Measurements from ENCODE around the gene NUP42. TPM values are rescaled to one million over a fixed set of nuclear protein-coding genes. Genes with fewer than 3 reads are reported as not detected.
A peak's percentile ranks its signal among the peaks of the same experiment; 100 is the strongest.
"Not testable (repeated sequence)": the region's sequence is repeated elsewhere in the genome, so short reads cannot be mapped to it uniquely, and the experiment has no call there.

Gene NUP42, protein sequence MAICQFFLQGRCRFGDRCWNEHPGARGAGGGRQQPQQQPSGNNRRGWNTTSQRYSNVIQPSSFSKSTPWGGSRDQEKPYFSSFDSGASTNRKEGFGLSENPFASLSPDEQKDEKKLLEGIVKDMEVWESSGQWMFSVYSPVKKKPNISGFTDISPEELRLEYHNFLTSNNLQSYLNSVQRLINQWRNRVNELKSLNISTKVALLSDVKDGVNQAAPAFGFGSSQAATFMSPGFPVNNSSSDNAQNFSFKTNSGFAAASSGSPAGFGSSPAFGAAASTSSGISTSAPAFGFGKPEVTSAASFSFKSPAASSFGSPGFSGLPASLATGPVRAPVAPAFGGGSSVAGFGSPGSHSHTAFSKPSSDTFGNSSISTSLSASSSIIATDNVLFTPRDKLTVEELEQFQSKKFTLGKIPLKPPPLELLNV
- 19.2 and 25.0 TPM in 2 replicates for total RNA-seq

- DNase-seq (ENCODE audit: low read depth in 2 of 2), result peak; percentile 96 to 99
These were observed at the start of gene NUP42 for GRCh38 chr7:23181684-23182553. TSS of gene NUP42 (plus strand) at chr7:23182048. CDS start at chr7:23182086, 38 bp downstream.

GRCh38 chr7:23133797-23134196 lies 48.1 kb upstream of the NUP42 start:
- no peak for DNase-seq (ENCODE audit: low read depth in 2 of 2)

DNA sequence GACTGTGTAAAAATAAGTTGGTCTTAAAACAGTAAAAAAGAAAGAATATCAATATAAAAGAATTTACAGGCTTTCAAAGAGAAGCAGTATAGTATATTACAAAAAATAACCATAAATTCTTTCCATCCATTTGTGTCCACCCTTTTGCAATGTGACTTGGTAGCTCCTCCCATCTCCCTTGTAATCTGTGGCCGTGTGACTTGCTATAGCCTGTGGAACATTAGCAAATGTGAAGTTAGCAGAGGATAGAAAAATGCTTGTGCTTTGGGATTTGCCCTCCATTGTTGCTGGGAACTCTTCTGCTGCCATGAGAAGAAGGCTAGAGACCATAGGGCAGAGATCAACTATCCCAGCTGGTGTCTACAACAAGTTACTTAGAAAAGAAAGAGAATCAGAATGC lies 46.1 kb upstream of the NUP42 start:
- DNase-seq (ENCODE audit: low read depth in 2 of 2), result no peak

DNA sequence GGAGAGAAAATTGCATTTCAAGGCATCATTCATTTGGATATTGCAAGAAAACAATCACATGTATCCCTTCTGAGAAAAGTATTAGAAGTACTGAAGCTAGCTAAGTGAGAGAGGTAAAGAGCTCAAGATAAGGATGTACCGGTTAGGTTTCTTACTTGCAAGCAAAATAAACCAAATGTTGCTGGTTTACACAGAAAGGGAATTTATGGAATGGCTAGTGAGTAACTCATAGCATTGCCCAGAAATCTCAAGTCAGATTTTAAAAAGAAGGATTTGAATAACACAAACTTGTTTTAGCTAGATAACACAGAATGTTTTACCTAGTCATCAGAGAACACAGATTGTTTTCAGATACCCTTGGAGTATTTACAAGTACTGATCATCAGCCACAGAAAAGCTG lies 45.6 kb upstream of the NUP42 start:
- no peak for DNase-seq (ENCODE audit: low read depth in 2 of 2)

DNA sequence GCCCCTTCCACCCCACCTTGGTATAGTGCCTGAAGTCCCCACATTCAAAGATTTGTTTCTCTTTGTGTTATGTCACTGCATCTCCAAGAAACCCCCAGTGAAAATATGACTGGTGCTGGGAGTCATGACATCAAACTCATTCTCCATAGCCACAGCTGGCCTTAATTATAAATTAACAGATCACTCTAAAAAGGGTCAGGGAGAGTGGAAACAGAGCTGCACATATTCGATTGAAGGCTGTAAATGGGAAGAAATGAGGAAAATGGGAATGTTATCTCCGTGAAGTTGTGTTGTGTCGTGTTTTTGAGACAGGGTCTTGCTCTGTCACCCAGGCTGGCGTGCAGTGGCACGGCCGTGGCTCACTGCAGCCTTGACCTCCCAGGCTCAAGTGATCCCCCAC lies 24.2 kb upstream of the NUP42 start:
- no peak for DNase-seq (ENCODE audit: low read depth in 2 of 2)

DNA sequence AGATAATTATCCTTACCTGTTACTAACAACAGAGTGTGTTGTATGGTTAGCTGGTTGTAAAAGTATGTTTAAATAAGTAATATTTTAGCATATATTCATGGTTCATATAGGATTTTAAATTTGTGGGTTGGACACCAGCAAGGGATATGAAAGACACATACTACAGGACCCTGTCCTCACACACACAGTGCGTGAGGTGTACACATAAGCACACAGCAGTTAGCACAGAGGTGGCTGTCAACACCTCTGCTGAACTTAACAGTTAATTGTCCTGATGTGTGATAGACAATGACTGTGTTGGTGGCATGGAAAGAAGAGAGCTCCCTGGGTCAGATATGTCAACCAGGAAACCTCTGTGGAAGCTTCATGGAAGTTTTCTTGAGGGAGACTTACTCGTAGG lies 23.3 kb upstream of the NUP42 start:
- DNase-seq (ENCODE audit: low read depth in 2 of 2), result no peak

DNA sequence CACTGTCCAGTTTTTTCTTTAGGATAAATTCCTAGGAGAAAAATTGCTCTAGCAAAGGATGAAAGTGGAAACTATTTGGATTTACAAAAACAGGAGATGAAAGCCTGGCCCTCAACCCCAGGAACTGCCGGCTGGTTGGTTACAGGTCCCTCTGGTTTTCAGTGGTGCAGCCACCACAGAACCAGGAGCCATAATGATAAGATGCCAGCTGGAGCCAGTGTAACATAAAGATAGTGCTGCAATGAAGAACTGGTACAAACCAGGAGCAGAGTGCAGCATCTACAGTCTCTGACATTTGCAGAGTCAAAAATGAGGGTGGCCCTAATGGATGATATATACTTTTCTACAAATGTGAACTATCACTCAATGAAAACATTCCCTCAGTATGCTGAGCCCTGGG lies 20.4 kb upstream of the NUP42 start:
- DNase-seq (ENCODE audit: low read depth in 2 of 2), result no peak

DNA sequence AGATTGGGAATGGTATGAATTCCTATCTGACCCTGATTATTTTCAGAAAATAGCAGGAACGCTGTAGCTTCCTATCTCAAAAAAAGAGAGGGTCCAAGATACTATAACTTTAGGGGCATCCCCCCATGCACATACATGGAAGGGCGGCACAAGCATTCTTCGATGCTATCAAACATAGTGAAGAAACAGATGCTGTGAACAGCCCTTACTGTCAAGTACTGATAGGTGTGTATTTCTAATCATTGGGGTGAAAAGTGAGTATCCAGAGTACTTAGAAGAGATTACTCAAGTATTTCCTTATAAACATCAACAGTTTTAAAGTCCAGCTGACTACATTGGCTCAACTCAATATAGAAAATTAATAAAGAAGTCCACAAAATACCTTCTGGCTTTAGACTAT lies 17.0 kb upstream of the NUP42 start:
- DNase-seq (ENCODE audit: low read depth in 2 of 2), result no peak

- no peak for DNase-seq (ENCODE audit: low read depth in 2 of 2)
These were observed 16.5 kb upstream of the NUP42 start for GRCh38 chr7:23165316-23165715.

DNA sequence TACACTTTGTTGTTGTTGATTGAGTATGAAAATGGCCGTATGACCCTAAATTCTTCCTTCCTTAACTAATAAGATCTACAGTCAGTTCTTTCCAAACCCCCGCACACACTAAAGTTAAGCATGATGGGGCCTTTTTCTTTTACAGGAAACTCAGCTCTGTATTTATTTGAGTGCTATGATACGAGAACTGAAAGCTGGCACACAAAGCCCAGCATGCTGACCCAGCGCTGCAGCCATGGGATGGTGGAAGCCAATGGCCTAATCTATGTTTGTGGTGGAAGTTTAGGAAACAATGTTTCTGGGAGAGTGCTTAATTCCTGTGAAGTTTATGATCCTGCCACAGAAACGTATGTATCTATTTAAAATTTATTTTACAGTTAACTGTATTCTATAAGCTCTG lies 14.2 kb upstream of the NUP42 start:
- peak in 1 of 2 donors; percentile 76 for DNase-seq (ENCODE audit: low read depth in 2 of 2)

DNA sequence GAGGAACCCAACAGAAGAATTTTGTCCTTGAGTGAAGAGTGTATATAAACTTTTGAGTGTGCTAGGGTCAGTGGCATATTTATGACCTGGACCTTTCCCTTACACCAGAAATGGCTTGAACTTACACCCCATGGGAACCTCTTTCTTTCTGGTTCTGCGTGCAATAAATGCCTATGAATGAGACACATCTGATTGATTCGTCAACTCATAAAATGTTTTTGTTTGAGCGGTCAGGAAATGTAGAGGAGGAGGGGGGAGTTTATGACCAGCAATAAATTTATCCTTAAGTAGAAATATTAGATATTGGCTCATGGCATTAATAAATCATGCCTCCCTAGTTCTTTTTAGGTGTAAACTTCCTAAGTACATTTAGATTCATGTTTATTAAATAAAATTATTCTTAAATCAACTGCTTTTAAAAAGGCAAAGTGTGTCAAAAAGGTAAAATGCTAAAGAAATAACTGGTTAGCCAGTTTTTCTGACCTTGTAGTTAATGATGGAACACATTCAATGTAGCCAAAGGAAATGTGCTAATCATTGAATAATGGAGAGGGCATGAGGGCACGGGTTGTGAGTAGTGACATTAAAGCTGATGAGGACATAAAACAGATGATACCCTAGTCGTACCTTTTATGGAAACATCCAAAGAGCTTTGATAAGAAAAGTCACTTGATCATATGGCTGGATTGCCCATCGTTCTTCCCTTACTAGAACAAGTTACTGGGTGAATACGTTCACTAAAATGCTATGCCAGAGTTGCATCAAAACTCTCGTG lies 13.6 kb upstream of the NUP42 start:
- peak in 1 of 2 donors; percentile 89 for DNase-seq (ENCODE audit: low read depth in 2 of 2)

DNA sequence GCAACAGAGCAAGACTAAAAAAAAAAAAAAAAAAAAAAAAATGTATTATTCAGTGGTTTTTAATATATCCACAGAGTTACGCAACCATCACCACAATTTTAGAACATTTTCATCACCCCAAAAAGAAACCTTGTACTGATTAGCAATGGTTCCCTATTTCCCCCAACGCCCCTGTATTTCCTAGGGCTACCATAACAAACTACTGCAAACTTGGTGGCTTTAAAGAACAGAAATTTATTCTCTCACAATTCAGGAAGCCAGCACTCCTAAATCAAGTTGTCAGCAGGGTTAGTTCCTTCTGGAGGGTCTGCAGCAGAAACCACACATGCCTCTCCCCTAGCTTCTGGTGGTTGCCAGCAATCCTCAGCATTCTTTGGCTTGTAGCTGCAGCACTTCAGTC lies 5.9 kb upstream of the NUP42 start:
- DNase-seq (ENCODE audit: low read depth in 2 of 2), result no peak

- DNase-seq (ENCODE audit: low read depth in 2 of 2), result no peak
These were observed 1.6 kb downstream of the NUP42 start for GRCh38 chr7:23183279-23184012.

DNA sequence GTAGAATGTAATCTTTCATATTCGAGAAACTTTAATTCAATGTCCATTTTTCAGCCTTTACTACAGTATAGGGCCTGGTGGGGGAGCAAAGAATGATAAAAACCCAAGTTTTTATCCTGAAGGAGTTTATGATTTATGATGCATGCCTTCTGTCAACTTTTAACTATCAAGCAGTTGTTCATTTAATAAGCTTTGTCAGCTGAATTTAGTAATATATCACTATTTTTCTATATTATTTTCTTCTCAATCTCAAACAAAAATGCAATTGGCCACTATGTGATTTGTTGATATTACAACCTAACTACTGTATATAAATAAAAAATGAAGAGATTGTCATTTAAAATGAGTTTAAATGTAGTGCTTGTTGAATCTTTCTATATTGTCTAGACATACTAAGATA lies 2.4 kb downstream of the NUP42 start:
- no peak for DNase-seq (ENCODE audit: low read depth in 2 of 2)

GRCh38 chr7:23184709-23185359 lies 3.0 kb downstream of the NUP42 start:
- DNase-seq (ENCODE audit: low read depth in 2 of 2), result peak; percentile 51 to 60

GRCh38 chr7:23185980-23186379 lies 4.1 kb downstream of the NUP42 start:
- DNase-seq (ENCODE audit: low read depth in 2 of 2), result no peak

DNA sequence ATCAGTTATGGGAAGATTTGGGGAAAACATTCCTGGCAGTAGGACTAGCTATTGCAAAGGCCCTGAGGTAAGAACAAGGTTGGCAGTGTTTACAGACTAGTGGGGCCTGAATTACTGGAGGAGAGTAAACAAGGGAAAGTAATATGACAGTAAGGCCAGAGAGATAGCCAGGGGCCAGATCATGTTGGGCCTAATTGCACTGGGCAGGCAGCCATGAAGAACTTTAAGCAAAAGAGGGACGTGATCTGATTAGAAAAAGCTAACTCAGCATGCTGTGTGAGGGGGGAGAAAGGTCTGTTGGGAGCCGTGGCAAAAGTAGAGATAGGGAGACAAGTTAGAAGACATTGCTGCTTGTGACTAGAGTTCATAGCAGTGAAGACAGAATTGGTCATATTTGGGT lies 9.2 kb downstream of the NUP42 start:
- no peak for DNase-seq (ENCODE audit: low read depth in 2 of 2)

DNA sequence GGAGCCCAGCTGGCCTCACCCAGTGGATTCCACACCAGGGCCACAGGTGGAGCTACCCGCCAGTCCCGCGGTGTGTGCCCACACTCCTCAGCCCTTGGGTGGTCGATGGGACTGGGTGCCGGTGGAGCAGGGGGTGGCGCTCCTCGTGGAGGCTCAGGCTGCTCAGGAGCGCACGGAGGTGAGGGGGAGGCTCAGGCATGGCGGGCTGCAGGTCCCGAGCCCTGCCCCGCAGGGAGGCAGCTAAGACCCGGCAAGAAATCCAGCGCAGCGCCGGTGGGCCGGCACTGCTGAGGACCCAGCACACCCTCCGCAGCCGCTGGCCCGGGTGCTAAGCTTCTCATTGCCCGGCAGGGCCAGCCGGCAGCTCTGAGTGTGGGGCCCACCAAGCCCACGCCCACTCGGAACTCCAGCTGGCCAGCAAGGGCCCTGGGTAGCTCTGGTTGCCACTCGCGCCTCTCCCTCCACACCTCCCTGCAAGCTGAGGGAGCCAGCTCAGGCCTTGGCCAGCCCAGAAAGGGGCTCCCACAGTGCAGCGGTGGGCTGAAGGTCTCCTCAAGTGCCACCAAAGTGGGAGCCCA lies 11.9 kb downstream of the NUP42 start:
- not testable (repeated sequence) for DNase-seq (ENCODE audit: low read depth in 2 of 2)

- no peak for DNase-seq (ENCODE audit: low read depth in 2 of 2)
These were observed 14.5 kb downstream of the NUP42 start for GRCh38 chr7:23196306-23196705.

DNA sequence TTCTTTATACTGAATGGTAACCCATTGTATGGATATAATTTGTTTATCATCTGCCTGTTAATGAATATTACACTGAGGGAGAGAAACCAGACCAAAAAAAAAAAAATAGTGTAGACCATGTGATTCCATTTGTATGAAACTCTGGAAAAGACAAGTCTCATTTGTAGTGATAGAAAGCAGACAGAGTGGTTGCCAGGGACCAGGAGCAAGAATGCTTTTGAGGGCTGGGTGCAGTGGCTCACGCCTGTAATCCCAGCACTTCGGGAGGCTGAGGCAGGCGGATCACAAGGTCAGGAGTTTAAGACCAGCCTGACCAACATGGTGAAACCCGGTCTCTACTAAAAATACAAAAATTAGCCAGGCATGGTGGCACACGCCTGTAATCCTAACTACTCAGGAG lies 15.9 kb downstream of the NUP42 start:
- not testable (repeated sequence) for DNase-seq (ENCODE audit: low read depth in 2 of 2)
